Left hindlimb (tissue), 1 donor: Measurements from ENCODE around the gene TOR2A.

Experiments
- DNase-seq: peaks from one replicate; pipeline ENCODE4 v3.0.0-alpha.2; 2018

The TOR2A gene

GRCh38 chr9:127693697-127694096 is 41.4 kb downstream of the TOR2A start:
- no peak for DNase-seq

- no peak for DNase-seq
These were observed 42.0 kb downstream of the TOR2A start for GRCh38 chr9:127693143-127693542.

GRCh38 chr9:127692071-127692470 is 43.0 kb downstream of the TOR2A start:
- DNase-seq = no peak

- DNase-seq = no peak
These were observed 44.4 kb downstream of the TOR2A start for GRCh38 chr9:127690735-127691134.

- DNase-seq = no peak
These were observed 45.6 kb downstream of the TOR2A start for GRCh38 chr9:127689329-127690000.

- no peak for DNase-seq
These were observed 48.4 kb downstream of the TOR2A start for GRCh38 chr9:127686461-127687393.

- DNase-seq = no peak
These were observed 50.5 kb downstream of the TOR2A start for GRCh38 chr9:127684576-127684975.

- no peak for DNase-seq
These were observed 51.4 kb downstream of the TOR2A start for GRCh38 chr9:127683723-127684122.

- DNase-seq = no peak
These were observed 52.5 kb downstream of the TOR2A start for GRCh38 chr9:127682351-127683136.
